GM08714 (cell line): ENCODE data around the gene FERMT3.

Experiments
- H3K4me3 ChIP-seq: fragments of 200-500 bp; sonication (Bioruptor generic); 2 replicates; pipeline ENCODE4 v1.5.1; 2014; ENCODE audit warnings: mild to moderate bottlenecking, low read length, inconsistent platforms
- ZNF274 ChIP-seq: IDR thresholded peaks from 2 replicates; pipeline ENCODE4 v1.6.1; 2012; ENCODE audit warnings: mild to moderate bottlenecking, low read depth, low read length

FERMT3 gene

GRCh38 chr11:64250415-64251015 lies 44.0 kb downstream of the FERMT3 start:
- no peak for TF ChIP-seq ZNF274

GRCh38 chr11:64251016-64251752 lies 44.7 kb downstream of the FERMT3 start, which contains the start of gene PLCB3:
PLCB3 (plus strand) TSS chr11:64251530; CDS start chr11:64251650, 120 bp downstream.
- peak within 1 kb of the TSS; percentile 80 for H3K4me3 ChIP-seq
- TF ChIP-seq ZNF274 = no peak

More at GRCh38 chr11:64250415-64251015, 44.0 kb downstream of the FERMT3 start:
- no peak overlapping the region; the same call in 1 of the 2 replicates for H3K4me3 ChIP-seq

- TF ChIP-seq ZNF274 = no peak
- peak overlapping the region; percentile 80 for H3K4me3 ChIP-seq
Measured at GRCh38 chr11:64251753-64252002, 45.2 kb downstream of the FERMT3 start.

GRCh38 chr11:64252003-64252872 lies 45.7 kb downstream of the FERMT3 start:
- TF ChIP-seq ZNF274 = no peak
- H3K4me3 ChIP-seq = peak overlapping the region; percentile 80

- no peak overlapping the region for H3K4me3 ChIP-seq
- no peak for TF ChIP-seq ZNF274
Measured at GRCh38 chr11:64253043-64253442, 46.5 kb downstream of the FERMT3 start.

GRCh38 chr11:64253481-64253880 lies 47.0 kb downstream of the FERMT3 start:
- TF ChIP-seq ZNF274 = no peak

GRCh38 chr11:64254326-64254725 lies 47.8 kb downstream of the FERMT3 start:
- no peak overlapping the region for H3K4me3 ChIP-seq

More at GRCh38 chr11:64253481-64253880, 47.0 kb downstream of the FERMT3 start:
- H3K4me3 ChIP-seq = no peak overlapping the region

GRCh38 chr11:64255135-64256128 lies 48.9 kb downstream of the FERMT3 start:
- no peak overlapping the region for H3K4me3 ChIP-seq

More at GRCh38 chr11:64254326-64254725, 47.8 kb downstream of the FERMT3 start:
- TF ChIP-seq ZNF274 = no peak

GRCh38 chr11:64256300-64256699 lies 49.8 kb downstream of the FERMT3 start:
- no peak overlapping the region for H3K4me3 ChIP-seq
- TF ChIP-seq ZNF274 = no peak

More at GRCh38 chr11:64255135-64256128, 48.9 kb downstream of the FERMT3 start:
- no peak for TF ChIP-seq ZNF274

- H3K4me3 ChIP-seq = no peak overlapping the region
- TF ChIP-seq ZNF274 = no peak
Measured at GRCh38 chr11:64258356-64258755, 51.8 kb downstream of the FERMT3 start.

- H3K4me3 ChIP-seq = no peak overlapping the region
- TF ChIP-seq ZNF274 = no peak
Measured at GRCh38 chr11:64258946-64259532, 52.5 kb downstream of the FERMT3 start.

- no peak for TF ChIP-seq ZNF274
- H3K4me3 ChIP-seq = no peak overlapping the region
Measured at GRCh38 chr11:64259533-64260067, 53.1 kb downstream of the FERMT3 start.
